ENCODE data around the gene SGK2.

- TF ChIP-seq CTCF (IDR thresholded peaks at IDR 0.05 in 4 of 5, conservative IDR thresholded peaks at IDR 0.05 in 1 of 5), result no peak
- TF ChIP-seq POLR2A (IDR thresholded peaks at IDR 0.05), result peak in 1 of 2 donors; percentile 6
Measured at GRCh38 chr20:43590392-43591303, 31.8 kb downstream of the SGK2 start, which contains the start of gene IFT52.
